Measurements from ENCODE around the gene LRRC7. TPM values are rescaled to one million over a fixed set of nuclear protein-coding genes. Genes with fewer than 3 reads are reported as not detected.

Gene LRRC7
- total and polyA plus RNA-seq, 2 of the 8 experiments (the other 6 are each of a cell fraction or from before 2014, with no cell fraction given), result 0.03 to 0.17 TPM

DNA sequence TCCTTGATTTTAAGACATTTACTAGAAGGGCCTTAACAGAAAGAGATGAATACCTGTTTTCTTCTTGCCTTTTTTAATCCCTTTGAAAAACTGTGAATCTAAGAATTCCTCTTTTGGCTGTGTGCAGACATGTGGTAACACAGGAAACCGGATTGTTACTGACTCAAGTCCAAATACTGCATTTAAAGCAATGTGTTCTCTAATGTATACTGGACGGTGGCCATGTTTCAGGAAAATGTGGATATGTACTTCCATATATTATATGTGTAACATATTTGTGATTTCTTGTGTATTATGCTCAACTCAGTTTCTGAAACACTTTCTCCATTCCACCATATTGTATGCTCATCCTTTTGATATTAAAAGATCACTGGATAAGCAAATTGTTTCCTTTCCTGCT lies 185.1 kb downstream of the LRRC7 start:
- H3K14ac ChIP-seq (ENCODE audit: insufficient read length), result no peak overlapping the region
- CTCF ChIA-PET (ENCODE audit: partially characterized antibody), result no interaction called here
- no peak overlapping the region for H4K5ac ChIP-seq (ENCODE audit: insufficient read length, low read depth, low read length)
- POLR2A ChIA-PET (ENCODE audit: partially characterized antibody), result no interaction called here
- no peaks in the 10 kb centered on the region for H3K36me3 ChIP-seq (ENCODE audit: control insufficient read depth in 2 of 4, insufficient read depth in 4 of 4, low read length in 3 of 4)
- H3K4ac ChIP-seq (replicated peaks; ENCODE audit: insufficient read length, low read depth, low read length), result no peak overlapping the region
- no peaks in the 10 kb centered on the region for H3K79me2 ChIP-seq (ENCODE audit: control insufficient read depth in 1 of 2, insufficient read depth in 2 of 2, low read length in 2 of 2)
- H2BK20ac ChIP-seq (ENCODE audit: low read length), result no peak overlapping the region
- H4K91ac ChIP-seq (replicated peaks; ENCODE audit: insufficient read length, low read length), result no peak overlapping the region
- H3K23ac ChIP-seq (ENCODE audit: insufficient read length), result no peak overlapping the region
- no peak overlapping the region for H2BK5ac ChIP-seq (ENCODE audit: low read depth, low read length)
- DNase-seq (ENCODE audit: low read depth in 1 of 2, low spot score in 2 of 2) (no peak), FAIRE-seq (no peak)
- H3K4me2 ChIP-seq (ENCODE audit: insufficient read depth in 1 of 2, low read depth in 2 of 2, low read length in 2 of 2), result no peak overlapping the region
- no peak overlapping the region for H3K56ac ChIP-seq (replicated peaks; ENCODE audit: insufficient read length, low read depth, low read length)
- H3K4me1 ChIP-seq (replicated peaks in 1 of 4; ENCODE audit: control insufficient read depth in 3 of 4, insufficient read depth in 4 of 4, low read length in 3 of 4), result no peaks in the 10 kb centered on the region
- TF ChIP-seq, protein P1, sequence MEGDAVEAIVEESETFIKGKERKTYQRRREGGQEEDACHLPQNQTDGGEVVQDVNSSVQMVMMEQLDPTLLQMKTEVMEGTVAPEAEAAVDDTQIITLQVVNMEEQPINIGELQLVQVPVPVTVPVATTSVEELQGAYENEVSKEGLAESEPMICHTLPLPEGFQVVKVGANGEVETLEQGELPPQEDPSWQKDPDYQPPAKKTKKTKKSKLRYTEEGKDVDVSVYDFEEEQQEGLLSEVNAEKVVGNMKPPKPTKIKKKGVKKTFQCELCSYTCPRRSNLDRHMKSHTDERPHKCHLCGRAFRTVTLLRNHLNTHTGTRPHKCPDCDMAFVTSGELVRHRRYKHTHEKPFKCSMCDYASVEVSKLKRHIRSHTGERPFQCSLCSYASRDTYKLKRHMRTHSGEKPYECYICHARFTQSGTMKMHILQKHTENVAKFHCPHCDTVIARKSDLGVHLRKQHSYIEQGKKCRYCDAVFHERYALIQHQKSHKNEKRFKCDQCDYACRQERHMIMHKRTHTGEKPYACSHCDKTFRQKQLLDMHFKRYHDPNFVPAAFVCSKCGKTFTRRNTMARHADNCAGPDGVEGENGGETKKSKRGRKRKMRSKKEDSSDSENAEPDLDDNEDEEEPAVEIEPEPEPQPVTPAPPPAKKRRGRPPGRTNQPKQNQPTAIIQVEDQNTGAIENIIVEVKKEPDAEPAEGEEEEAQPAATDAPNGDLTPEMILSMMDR (IDR thresholded peaks at IDR 0.05; ENCODE audit: control extremely low read depth in 1 of 3, insufficient read depth in 1 of 3, low read depth in 1 of 3, low read length in 3 of 3), result no peak
- no peaks in the 10 kb centered on the region for H4K20me1 ChIP-seq (replicated peaks in 1 of 2; ENCODE audit: control insufficient read depth in 1 of 2, insufficient read depth in 2 of 2, low read length in 2 of 2)
- no peaks in the 10 kb centered on the region for H3K27me3 ChIP-seq (replicated peaks in 1 of 4; ENCODE audit: control insufficient read depth in 3 of 4, extremely low read depth in 1 of 4, insufficient read depth in 3 of 4, low read length in 3 of 4)
- H3K9ac ChIP-seq (replicated peaks in 1 of 4; ENCODE audit: extremely low read depth in 1 of 4, low read depth in 3 of 4, low read length in 3 of 4), result no peak overlapping the region
- H3K18ac ChIP-seq (ENCODE audit: extremely low read depth, low read length), result no peak overlapping the region
- no peak overlapping the region for H3K27ac ChIP-seq (ENCODE audit: low read depth, low read length)
- H2BK12ac ChIP-seq (ENCODE audit: low read depth, low read length), result no peak overlapping the region
- no peaks in the 10 kb centered on the region for H3K79me1 ChIP-seq (ENCODE audit: low read depth, low read length)
- H2BK15ac ChIP-seq (ENCODE audit: low read length), result no peak overlapping the region
- no peaks in the 10 kb centered on the region; the same call in 1 of the 2 replicates for H3K23me2 ChIP-seq (ENCODE audit: low read depth, low read length)
- no peak overlapping the region for H2BK120ac ChIP-seq (replicated peaks; ENCODE audit: low read depth, low read length)
- H4K8ac ChIP-seq (ENCODE audit: extremely low read depth, insufficient read depth, low read length), result no peak overlapping the region
- no peak overlapping the region for H2AK5ac ChIP-seq (ENCODE audit: low read depth, low read length)
- 91% methylated on average over 2 of the region's 2 CpGs; no CpG with 5 or more reads in 1 of the 2 experiments for WGBS, 2 experiments (ENCODE audit: extremely low coverage in 1 of 2, insufficient coverage in 1 of 2, insufficient read length in 1 of 2, insufficient replicate concordance in 2 of 2, low coverage in 1 of 2, low lambda C conversion rate in 2 of 2, missing lambda C conversion rate in 1 of 2)
- no peaks in the 10 kb centered on the region for H3K9me3 ChIP-seq (ENCODE audit: insufficient read depth in 2 of 2, low read depth in 1 of 2, low read length in 1 of 2)
- H3K4me3 ChIP-seq (ENCODE audit: extremely low read depth in 1 of 4, insufficient read depth in 2 of 4, low read depth in 3 of 4, low read length in 4 of 4), result no peak overlapping the region
- H2AFZ ChIP-seq (ENCODE audit: low read length), result no peak overlapping the region
